DMS 273 (cell line): ENCODE results near the gene CAMTA1.
A peak's percentile ranks its signal among the peaks of the same experiment; 100 is the strongest.
"Not testable (repeated sequence)": the region's sequence is repeated elsewhere in the genome, so short reads cannot be mapped to it uniquely, and the experiment has no call there.

ENCODE experiments used
- DNase-seq: peaks from one replicate; lab custom pipeline; 2025; ENCODE audit not compliant: unreplicated experiment; lab: John Stamatoyannopoulos, UW

The CAMTA1 gene

DNA sequence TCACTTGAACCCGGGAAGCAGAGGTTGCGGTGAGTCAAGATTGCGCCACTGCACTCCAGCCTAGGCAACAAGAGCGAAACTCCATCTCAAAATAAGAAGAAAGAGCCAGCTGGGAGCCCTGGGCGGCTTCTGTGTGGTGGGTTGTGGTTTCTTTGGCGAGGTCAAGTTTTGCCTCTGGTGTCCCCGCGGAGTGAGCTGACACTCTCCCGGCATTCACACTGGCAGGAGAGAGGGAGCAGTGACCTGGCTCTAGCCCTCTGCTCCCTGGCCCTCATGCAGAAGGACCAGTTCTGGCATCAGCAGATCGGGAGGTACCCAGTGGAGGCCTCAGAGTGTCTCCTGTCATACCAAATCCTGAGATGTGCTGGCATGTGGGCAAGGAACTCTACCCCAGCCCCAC lies 904.8 kb downstream of the CAMTA1 start:
- DNase-seq: no peak

DNA sequence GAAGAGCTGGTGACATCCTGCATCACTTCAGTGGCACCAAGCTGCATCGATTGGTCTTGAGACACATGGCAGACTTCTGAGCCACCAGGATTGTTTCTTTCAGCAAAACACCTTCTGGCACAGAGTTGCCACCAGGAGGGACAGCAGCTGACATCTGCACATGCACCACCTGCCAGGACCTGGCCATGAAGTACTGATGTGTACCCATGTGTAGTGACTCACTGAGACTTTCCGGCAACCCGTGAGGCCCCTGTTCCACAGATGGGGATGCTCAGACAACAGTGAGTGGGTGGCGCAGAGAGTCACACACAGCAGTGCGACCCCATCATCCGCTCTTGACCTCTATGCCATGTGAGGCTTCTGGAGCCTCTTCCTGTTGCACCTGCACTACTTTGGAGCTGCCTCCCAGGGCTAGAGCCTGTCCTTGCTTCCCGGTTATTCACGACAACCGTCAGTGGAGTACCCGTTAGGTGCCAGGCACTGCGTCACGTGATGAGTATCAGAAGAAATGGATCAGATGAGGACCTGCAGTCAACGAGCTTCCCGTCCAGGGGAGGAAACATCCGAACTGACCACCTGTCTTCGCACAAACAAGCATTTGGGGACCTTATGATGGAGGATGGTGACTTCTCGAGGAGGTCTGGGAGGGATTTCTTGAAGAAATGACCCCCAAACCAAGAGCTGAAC lies 905.4 kb downstream of the CAMTA1 start:
- DNase-seq: peak; percentile 57

- DNase-seq: no peak
These were observed 906.3 kb downstream of the CAMTA1 start for GRCh38 chr1:7691576-7691975.

GRCh38 chr1:7692005-7692404 lies 906.8 kb downstream of the CAMTA1 start:
- no peak for DNase-seq

- DNase-seq: not testable (repeated sequence)
These were observed 907.8 kb downstream of the CAMTA1 start for GRCh38 chr1:7693037-7693436.

GRCh38 chr1:7693662-7694061 lies 908.4 kb downstream of the CAMTA1 start:
- DNase-seq: no peak

GRCh38 chr1:7694600-7695496 lies 909.6 kb downstream of the CAMTA1 start:
- no peak for DNase-seq

DNA sequence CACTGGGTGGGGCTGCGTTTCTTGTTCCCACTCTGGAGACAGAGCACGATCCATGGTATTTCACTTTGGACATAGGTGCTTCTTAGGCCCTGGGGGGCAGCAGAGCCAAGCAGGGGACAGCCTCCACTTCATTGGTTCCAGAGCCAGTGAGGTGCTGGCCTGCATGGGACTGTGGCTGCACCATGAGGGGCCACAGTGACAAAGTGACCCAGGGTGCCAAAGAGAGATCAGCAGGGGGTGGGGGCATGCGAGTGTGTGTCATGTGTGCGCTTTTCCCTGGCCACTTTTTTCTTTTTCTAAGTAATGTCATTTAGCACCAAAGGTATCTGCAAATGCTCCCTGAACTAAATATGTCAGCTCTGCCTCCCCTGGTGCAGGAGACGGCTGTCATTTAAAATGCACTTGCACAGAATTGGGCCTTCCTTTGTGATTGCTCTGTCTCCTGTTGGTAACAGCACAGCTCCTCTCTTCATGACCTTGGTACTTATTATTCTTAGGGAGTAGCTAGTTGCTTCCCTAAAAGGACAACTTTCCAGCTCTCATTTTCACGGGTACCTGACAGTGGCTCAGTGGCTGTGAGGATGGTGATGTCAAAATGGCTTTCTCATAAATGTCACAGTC lies 910.4 kb downstream of the CAMTA1 start:
- no peak for DNase-seq

- DNase-seq: no peak
These were observed 913.4 kb downstream of the CAMTA1 start for GRCh38 chr1:7698641-7699040.

GRCh38 chr1:7702365-7702764 lies 917.1 kb downstream of the CAMTA1 start:
- peak; percentile 61 for DNase-seq

GRCh38 chr1:7703321-7704213 lies 918.3 kb downstream of the CAMTA1 start:
- DNase-seq: peak; percentile 66

- DNase-seq: peak; percentile 97
These were observed 919.2 kb downstream of the CAMTA1 start for GRCh38 chr1:7704214-7705047.

DNA sequence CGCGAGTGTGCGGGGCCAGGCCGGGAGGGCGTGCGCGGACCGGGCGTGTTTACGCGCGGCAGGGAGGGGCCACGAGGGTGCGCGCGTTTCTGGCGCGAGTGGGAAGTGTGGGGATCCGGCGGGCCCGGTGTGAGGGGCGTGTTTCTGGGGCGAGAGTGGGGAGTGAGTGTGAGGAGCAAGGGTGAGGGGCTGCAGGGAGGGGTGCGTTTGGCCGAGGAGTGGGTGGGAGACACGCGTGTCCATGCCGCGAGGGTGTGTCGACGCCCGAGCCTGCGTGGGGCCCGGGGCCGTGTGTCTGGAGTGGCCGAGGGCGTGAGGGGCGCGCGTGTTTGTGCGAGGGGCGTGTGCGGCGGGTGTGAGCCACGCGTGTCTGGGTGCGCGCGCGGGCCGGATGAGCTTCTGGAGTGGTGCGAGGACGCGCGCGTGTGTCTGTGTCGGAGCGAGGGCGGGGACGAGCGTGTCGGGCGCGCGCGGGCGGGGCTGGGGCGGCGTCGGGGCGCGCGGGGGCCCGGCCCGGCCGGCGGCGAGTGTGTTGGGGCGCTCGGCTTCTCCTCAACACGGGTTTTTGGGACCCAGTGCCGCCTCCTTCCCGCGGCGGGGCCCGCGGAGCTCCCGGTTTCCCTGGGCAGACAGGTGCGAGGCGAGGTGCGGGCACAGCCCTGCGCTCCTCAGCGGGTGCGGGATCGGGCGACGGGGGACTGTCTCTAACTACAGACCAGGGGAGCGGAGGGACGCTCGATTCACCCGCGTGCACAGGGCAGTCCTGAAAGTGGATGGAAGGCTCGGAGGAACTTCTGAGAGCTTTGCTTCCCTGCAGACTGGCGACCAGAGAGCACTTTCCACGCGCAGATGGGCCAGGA lies 920.0 kb downstream of the CAMTA1 start:
- peak; percentile 39 for DNase-seq

DNA sequence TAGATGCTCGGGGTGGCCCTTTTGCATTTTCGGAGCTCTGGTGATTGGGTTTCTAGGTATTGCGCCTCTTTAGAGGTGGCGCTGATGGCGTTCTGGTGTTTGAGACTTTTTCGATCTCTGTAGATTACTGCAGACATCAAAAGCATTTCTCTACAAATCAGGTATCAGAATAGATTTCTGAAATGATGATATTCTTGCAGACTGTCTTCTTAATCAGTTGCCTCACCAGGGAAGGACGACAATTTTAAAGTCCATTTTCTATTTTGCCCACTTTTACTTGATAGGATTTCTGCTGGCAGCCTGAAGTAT lies 920.6 kb downstream of the CAMTA1 start:
- DNase-seq: no peak

GRCh38 chr1:7707527-7707926 lies 922.3 kb downstream of the CAMTA1 start:
- DNase-seq: peak; percentile 19

DNA sequence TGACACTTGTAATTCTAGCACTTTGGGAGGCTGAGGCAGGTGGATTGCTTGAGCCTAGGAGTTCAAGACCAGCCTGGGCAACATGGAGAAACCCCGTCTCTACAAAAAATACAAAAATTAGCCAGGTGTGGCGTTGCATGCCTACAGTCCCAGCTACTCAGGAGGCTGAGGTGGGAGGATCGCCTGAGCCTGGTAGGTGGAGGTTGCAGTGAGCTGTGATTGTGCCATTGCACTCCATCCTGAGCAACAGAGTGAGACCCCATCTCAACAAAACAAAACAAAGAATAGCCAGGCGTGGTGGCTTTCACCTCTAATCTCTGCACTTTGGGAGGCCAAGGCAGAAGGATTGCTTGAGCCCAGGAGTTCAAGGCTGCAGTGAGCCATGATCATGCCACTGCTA lies 922.8 kb downstream of the CAMTA1 start:
- not testable (repeated sequence) for DNase-seq

- DNase-seq: peak; percentile 33
These were observed 925.6 kb downstream of the CAMTA1 start for GRCh38 chr1:7710859-7711258.

DNA sequence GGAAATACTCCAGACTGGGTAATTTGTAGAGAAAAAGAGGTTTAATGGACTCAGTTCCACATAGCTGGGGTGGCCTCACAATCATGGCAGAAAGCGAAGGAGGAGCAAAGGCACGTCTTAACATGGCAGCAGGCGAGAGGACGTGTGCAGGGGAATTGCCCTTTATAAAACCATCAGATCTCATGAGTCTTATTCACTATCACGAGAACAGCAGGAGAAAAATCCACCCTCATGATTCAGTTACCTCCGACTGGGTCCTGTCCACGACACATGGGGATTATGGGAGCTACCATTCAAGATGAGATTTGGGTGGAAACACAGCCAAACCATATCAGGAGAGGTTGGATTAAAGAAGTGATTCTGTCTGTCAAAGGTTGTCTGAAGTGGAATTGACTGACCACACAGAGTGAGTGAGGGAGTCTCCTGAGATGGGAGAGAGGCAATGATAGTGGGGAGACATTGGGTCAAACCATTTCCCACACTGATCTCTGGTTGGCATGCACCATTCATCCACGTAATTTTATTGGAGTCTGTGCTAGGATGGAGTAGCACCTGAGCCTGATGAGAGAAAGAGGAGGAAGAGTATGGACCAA lies 927.6 kb downstream of the CAMTA1 start:
- no peak for DNase-seq

- DNase-seq: no peak
These were observed 931.3 kb downstream of the CAMTA1 start for GRCh38 chr1:7716506-7716905.
